GM11168 (cell line): ENCODE data around the gene PTPN6.

ENCODE experiments used
- in situ Hi-C: fragments of 300-500 bp; cut with MboI; formaldehyde crosslinking; loops from one replicate; pipeline ENCODE4 v1.12.0; 2022; ENCODE audit warnings: low sequenced_read_pairs; ENCODE audit not compliant: unreplicated experiment

PTPN6 gene

GRCh38 chr12:6953442-6954315, 2.5 kb downstream of the PTPN6 start:
- in situ Hi-C loops: no loop called here

GRCh38 chr12:6954316-6955107, 3.4 kb downstream of the PTPN6 start:
- in situ Hi-C loops: no loop called here

GRCh38 chr12:6955108-6956020, 4.2 kb downstream of the PTPN6 start:
- in situ Hi-C loops: no loop called here

- in situ Hi-C loops: no loop called here
These were observed 5.0 kb downstream of the PTPN6 start for GRCh38 chr12:6956021-6956727.

- in situ Hi-C loops: no loop called here
These were observed 6.1 kb downstream of the PTPN6 start for GRCh38 chr12:6957151-6957701.

GRCh38 chr12:6957741-6958608, 6.8 kb downstream of the PTPN6 start:
- in situ Hi-C loops: no loop called here

- in situ Hi-C loops: no loop called here
These were observed 7.5 kb downstream of the PTPN6 start for GRCh38 chr12:6958609-6959057.

GRCh38 chr12:6959058-6959804, 8.1 kb downstream of the PTPN6 start:
- in situ Hi-C loops: no loop called here

- in situ Hi-C loops: no loop called here
These were observed 8.8 kb downstream of the PTPN6 start for GRCh38 chr12:6959805-6960592.

- in situ Hi-C loops: no loop called here
These were observed 9.6 kb downstream of the PTPN6 start for GRCh38 chr12:6960593-6961277.

GRCh38 chr12:6961278-6961694, 10.1 kb downstream of the PTPN6 start:
- in situ Hi-C loops: no loop called here

GRCh38 chr12:6961695-6962284, 10.6 kb downstream of the PTPN6 start:
- in situ Hi-C loops: no loop called here

- in situ Hi-C loops: no loop called here
These were observed 11.3 kb downstream of the PTPN6 start for GRCh38 chr12:6962285-6963015.

- in situ Hi-C loops: no loop called here
These were observed 12.0 kb downstream of the PTPN6 start for GRCh38 chr12:6963016-6963731.
